ENCODE measurements around the gene SORL1-AS1.

Gene SORL1-AS1

GRCh38 chr11:121452609-121453150 lies at the start of gene SORL1-AS1:
Gene SORL1-AS1 (minus strand): TSS chr11:121452967.
- DNase-seq (ENCODE audit: low read depth): no peak
- TF ChIP-seq CTCF (IDR thresholded peaks at IDR 0.05; ENCODE audit: control insufficient read depth, extremely low read depth, insufficient read depth): no peak
- peak within 1 kb of the TSS; percentile 75 for H3K4me3 ChIP-seq (ENCODE audit: low read depth, low read length)

- no peak for TF ChIP-seq CTCF (IDR thresholded peaks at IDR 0.05; ENCODE audit: control insufficient read depth, extremely low read depth, insufficient read depth)
- no peak overlapping the region for H3K4me3 ChIP-seq (ENCODE audit: low read depth, low read length)
- no peak for DNase-seq (ENCODE audit: low read depth)
These were observed 48.0 kb upstream of the SORL1-AS1 start for GRCh38 chr11:121500717-121501116.

- no peak overlapping the region for H3K4me3 ChIP-seq (ENCODE audit: low read depth, low read length)
- no peak for DNase-seq (ENCODE audit: low read depth)
- no peak for TF ChIP-seq CTCF (IDR thresholded peaks at IDR 0.05; ENCODE audit: control insufficient read depth, extremely low read depth, insufficient read depth)
These were observed 47.5 kb upstream of the SORL1-AS1 start for GRCh38 chr11:121500275-121500674.

- DNase-seq (ENCODE audit: low read depth): no peak
- TF ChIP-seq CTCF (IDR thresholded peaks at IDR 0.05; ENCODE audit: control insufficient read depth, extremely low read depth, insufficient read depth): no peak
- H3K4me3 ChIP-seq (ENCODE audit: low read depth, low read length): no peak overlapping the region
These were observed 46.6 kb upstream of the SORL1-AS1 start for GRCh38 chr11:121499405-121499804.

- TF ChIP-seq CTCF (IDR thresholded peaks at IDR 0.05; ENCODE audit: control insufficient read depth, extremely low read depth, insufficient read depth): no peak
- H3K4me3 ChIP-seq (ENCODE audit: low read depth, low read length): no peak overlapping the region
- no peak for DNase-seq (ENCODE audit: low read depth)
These were observed 44.6 kb upstream of the SORL1-AS1 start for GRCh38 chr11:121497176-121497998.

- DNase-seq (ENCODE audit: low read depth): no peak
- no peak for TF ChIP-seq CTCF (IDR thresholded peaks at IDR 0.05; ENCODE audit: control insufficient read depth, extremely low read depth, insufficient read depth)
- no peak overlapping the region for H3K4me3 ChIP-seq (ENCODE audit: low read depth, low read length)
These were observed 41.8 kb upstream of the SORL1-AS1 start for GRCh38 chr11:121494355-121495099.
